Tongue (tissue), 2 donors: ENCODE results near the gene ESRRA. TPM values are rescaled to one million over a fixed set of nuclear protein-coding genes. Genes with fewer than 3 reads are reported as not detected.

Experiments
- DNase-seq: peaks from one replicate; pipeline ENCODE4 v3.0.0-alpha.2; 2015
- total RNA-seq: library from RNA; depleted of rRNA; stranded (reverse); fragments of >200 nt; gene quantifications from one replicate; pipeline ENCODE4 v1.2.3, GENCODE V29; 2014

ESRRA gene
- total RNA-seq, 1 donor from 2014 or later, result 62.6 TPM

- DNase-seq, result no peak
Observed at GRCh38 chr11:64275031-64275800, 30.1 kb upstream of the ESRRA start.

- DNase-seq, result no peak
Observed at GRCh38 chr11:64275841-64276240, 29.5 kb upstream of the ESRRA start.

GRCh38 chr11:64276653-64277431 is 28.5 kb upstream of the ESRRA start:
- DNase-seq, result no peak

GRCh38 chr11:64278576-64279190 is 26.6 kb upstream of the ESRRA start:
- no peak for DNase-seq

- DNase-seq, result no peak
Observed at GRCh38 chr11:64281957-64282770, 23.2 kb upstream of the ESRRA start.

GRCh38 chr11:64283092-64283491 is 22.2 kb upstream of the ESRRA start:
- DNase-seq, result no peak

GRCh38 chr11:64284048-64284961 is 21.0 kb upstream of the ESRRA start, which contains the start of gene BAD:
TSS of gene BAD (minus strand) at chr11:64284665. CDS start at chr11:64284368, 297 bp downstream.
- peak; percentile 97 for DNase-seq

- peak; percentile 92 for DNase-seq
Observed at GRCh38 chr11:64284962-64285884, 20.1 kb upstream of the ESRRA start, which contains the start of gene GPR137. TSS of gene GPR137 (plus strand) at chr11:64285848. CDS start at chr11:64286525, 677 bp downstream.

- no peak for DNase-seq
Observed at GRCh38 chr11:64285885-64286800, 19.2 kb upstream of the ESRRA start.

GRCh38 chr11:64286801-64287159 is 18.5 kb upstream of the ESRRA start:
- DNase-seq, result no peak

GRCh38 chr11:64287676-64288352 is 17.5 kb upstream of the ESRRA start:
- DNase-seq, result no peak

GRCh38 chr11:64288353-64288750 is 17.0 kb upstream of the ESRRA start:
- DNase-seq, result no peak

GRCh38 chr11:64289002-64289564 is 16.2 kb upstream of the ESRRA start:
- DNase-seq, result no peak

- no peak for DNase-seq
Observed at GRCh38 chr11:64290352-64291261, 14.7 kb upstream of the ESRRA start.

GRCh38 chr11:64291262-64291751 is 14.0 kb upstream of the ESRRA start, which contains the start of gene KCNK4:
TSS of gene KCNK4 (plus strand) at chr11:64291302. CDS start at chr11:64293019, 1,717 bp downstream.
- DNase-seq, result no peak

- no peak for DNase-seq
Observed at GRCh38 chr11:64291752-64292459, 13.4 kb upstream of the ESRRA start.
